H9 (cell line): ENCODE results near the gene TMEM165. TPM values are rescaled to one million over a fixed set of nuclear protein-coding genes. Genes with fewer than 3 reads are reported as not detected.

ENCODE experiments used
- DNase-seq: peaks from one replicate; pipeline ENCODE4 v3.0.0-alpha.2; 2017
- H2AFZ ChIP-seq: one replicate; pipeline ENCODE4 v1.6.1; 2013; ENCODE audit warnings: mild to moderate bottlenecking, low read length, control low read depth, moderate library complexity
- H2AK5ac ChIP-seq: 2 replicates; pipeline ENCODE4 v1.6.1; 2013; ENCODE audit warnings: low read length, control low read depth, mixed read lengths; ENCODE audit not compliant: insufficient read length
- H2BK120ac ChIP-seq: one replicate; pipeline ENCODE4 v1.6.1; 2013; ENCODE audit warnings: low read depth, mild to moderate bottlenecking, low read length, control low read depth, inconsistent platforms; ENCODE audit not compliant: poor library complexity, severe bottlenecking
- H2BK12ac ChIP-seq: 2 replicates; pipeline ENCODE4 v1.6.1; 2013; ENCODE audit warnings: low read length, control low read depth, mixed read lengths, low read depth; ENCODE audit not compliant: insufficient read length
- H2BK15ac ChIP-seq: 2 replicates; pipeline ENCODE4 v1.6.1; 2013; ENCODE audit warnings: low read depth, low read length, control low read depth
- H2BK20ac ChIP-seq: one replicate; pipeline ENCODE4 v1.6.1; 2013; ENCODE audit warnings: low read depth, mild to moderate bottlenecking, low read length, control low read depth, inconsistent platforms; ENCODE audit not compliant: poor library complexity, severe bottlenecking
- H2BK5ac ChIP-seq: 2 replicates; pipeline ENCODE4 v1.6.1; 2013; ENCODE audit warnings: low read length, control low read depth, mixed read lengths; ENCODE audit not compliant: insufficient read length
- H3K14ac ChIP-seq: 2 replicates; pipeline ENCODE4 v1.6.1; 2013; ENCODE audit warnings: low read length, control low read depth; ENCODE audit not compliant: insufficient read depth
- H3K18ac ChIP-seq: 2 replicates; pipeline ENCODE4 v1.6.1; 2013; ENCODE audit warnings: low read depth, mild to moderate bottlenecking, mixed read lengths, low read length, control low read depth; ENCODE audit not compliant: insufficient read length
- H3K23ac ChIP-seq: 2 replicates; pipeline ENCODE4 v1.6.1; 2013; ENCODE audit warnings: low read length, control low read depth, mixed read lengths, low read depth; ENCODE audit not compliant: insufficient read length
- H3K23me2 ChIP-seq: 2 replicates; pipeline ENCODE4 v1.6.1; 2013; ENCODE audit warnings: low read depth, mild to moderate bottlenecking, mixed read lengths, low read length, control low read depth; ENCODE audit not compliant: insufficient read length, poor library complexity, severe bottlenecking
- H3K27ac ChIP-seq: 2 replicates; pipeline ENCODE4 v1.5.1; 2013; ENCODE audit warnings: low read length, control low read depth, mixed read lengths, low read depth; ENCODE audit not compliant: insufficient read length
- H3K27me3 ChIP-seq: 2 replicates; pipeline ENCODE4 v1.6.1; 2013; ENCODE audit warnings: low read length, control low read depth, inconsistent platforms; ENCODE audit not compliant: insufficient read depth
- H3K4ac ChIP-seq: 2 replicates; pipeline ENCODE4 v1.6.1; 2013; ENCODE audit warnings: low read depth, mild to moderate bottlenecking, control low read depth, inconsistent platforms, low read length, moderate library complexity
- H3K4me1 ChIP-seq: 2 replicates; pipeline ENCODE4 v1.6.1; 2013; ENCODE audit warnings: low read length, control low read depth, inconsistent platforms; ENCODE audit not compliant: insufficient read depth
- H3K4me2 ChIP-seq: 2 replicates; pipeline ENCODE4 v1.6.1; 2013; ENCODE audit warnings: low read length, control low read depth, mixed read lengths; ENCODE audit not compliant: insufficient read length, insufficient read depth
- H3K56ac ChIP-seq: 2 replicates; pipeline ENCODE4 v1.6.1; 2013; ENCODE audit warnings: low read depth, mild to moderate bottlenecking, mixed read lengths, low read length, control low read depth; ENCODE audit not compliant: insufficient read length
- H3K79me1 ChIP-seq: 2 replicates; pipeline ENCODE4 v1.6.1; 2013; ENCODE audit warnings: low read depth, mild to moderate bottlenecking, moderate library complexity, low read length, control low read depth, inconsistent platforms; ENCODE audit not compliant: insufficient read depth, poor library complexity, severe bottlenecking
- H3K79me2 ChIP-seq: 2 replicates; pipeline ENCODE4 v1.6.1; 2013; ENCODE audit warnings: low read length, control low read depth, inconsistent platforms; ENCODE audit not compliant: insufficient read depth
- H3K9ac ChIP-seq: 2 replicates; pipeline ENCODE4 v1.6.1; 2013; ENCODE audit warnings: low read length, control low read depth, mixed read lengths; ENCODE audit not compliant: insufficient read length; ENCODE audit errors: extremely low read depth
- H3K9me3 ChIP-seq: one replicate; pipeline ENCODE4 v1.6.1; 2013; ENCODE audit warnings: low read depth, low read length, inconsistent platforms; ENCODE audit not compliant: control insufficient read depth
- H3T11ph ChIP-seq: one replicate; pipeline ENCODE4 v1.6.1; 2013; ENCODE audit warnings: mild to moderate bottlenecking, low read length, control low read depth, inconsistent platforms
- H4K20me1 ChIP-seq: one replicate; pipeline ENCODE4 v1.6.1; 2013; ENCODE audit not compliant: control insufficient read depth, insufficient read length, insufficient read depth
- H4K5ac ChIP-seq: 2 replicates; pipeline ENCODE4 v1.6.1; 2013; ENCODE audit warnings: low read depth, mild to moderate bottlenecking, mixed read lengths, low read length, control low read depth; ENCODE audit not compliant: insufficient read length
- H4K8ac ChIP-seq: replicated peaks from 2 replicates; pipeline ENCODE4 v1.6.1; 2013; ENCODE audit warnings: low read length, control low read depth, mixed read lengths, low read depth; ENCODE audit not compliant: insufficient read length
- H4K91ac ChIP-seq: 2 replicates; pipeline ENCODE4 v1.6.1; 2013; ENCODE audit warnings: low read depth, mild to moderate bottlenecking, moderate library complexity, mixed read lengths, low read length, control low read depth; ENCODE audit not compliant: insufficient read length
- H3K27ac Mint-ChIP-seq, 3 experiments: 2 replicates in 2 of 3; 3 replicates in 1 of 3; pipeline ENCODE4 v1.8.0; 2020 to 2021; ENCODE audit warnings: mixed read lengths in 3 of 3, mild to moderate bottlenecking in 1 of 3, moderate library complexity in 1 of 3
- H3K27me3 Mint-ChIP-seq: 2 replicates; pipeline ENCODE4 v1.8.0; 2021; ENCODE audit warnings: low read depth, mild to moderate bottlenecking, moderate library complexity, mixed read lengths
- H3K36me3 Mint-ChIP-seq, 3 experiments: 2 replicates in 2 of 3; 3 replicates in 1 of 3; pipeline ENCODE4 v1.8.0; 2020 to 2021; ENCODE audit warnings: low read depth in 3 of 3, mixed read lengths in 3 of 3; ENCODE audit not compliant: insufficient read depth in 1 of 3
- H3K4me1 Mint-ChIP-seq, 2 experiments: 2 replicates each; pipeline ENCODE4 v1.8.0; 2020; ENCODE audit warnings: mixed read lengths in 2 of 2
- H3K4me3 Mint-ChIP-seq, 2 experiments: 2 replicates in 1 of 2; 3 replicates in 1 of 2; pipeline ENCODE4 v1.8.0; 2020 to 2021; ENCODE audit warnings: mild to moderate bottlenecking in 2 of 2, mixed read lengths in 2 of 2, moderate library complexity in 1 of 2
- H3K9me3 Mint-ChIP-seq, 2 experiments: 2 replicates in 1 of 2; 3 replicates in 1 of 2; pipeline ENCODE4 v1.8.0; 2020; ENCODE audit warnings: mild to moderate bottlenecking in 2 of 2, mixed read lengths in 2 of 2, moderate library complexity in 1 of 2
- CTCF ChIP-seq: fragments of 200-600 bp; sonication (generic); conservative IDR thresholded peaks from 3 replicates; pipeline ENCODE4 v1.8.0; 2021; ENCODE audit warnings: antibody characterized with exemption, mild to moderate bottlenecking
- WGBS: extraction: QIAGEN DNeasy Blood & Tissue Kit; methylation state at CpG from one replicate; pipeline ENCODE4 v1.1.7; 2013; ENCODE audit warnings: missing lambda C conversion rate, low lambda C conversion rate, mixed read lengths; ENCODE audit not compliant: insufficient read length; ENCODE audit errors: extremely low coverage; 5-methylcytosine and 5-hydroxymethylcytosine counted together
- total RNA-seq: library from RNA; stranded (reverse); gene quantifications from 2 replicates; pipeline ENCODE4 v1.2.1, GENCODE V29; 2021

TMEM165 gene
- total RNA-seq, 1 experiment from 2014 or later, result 87.2 TPM

- Mint-ChIP-seq H3K27ac (0 out of 7 replicates have a peak overlapping the region, but pooled peaks of 1 of the 3 experiments have one; percentile 48), H3K27me3 (no peaks in the 10 kb centered on the region), H3K36me3 (peaks cover 29 to 46% (median 45%) of the 10 kb centered on the region in 3 experiments)
Measured at GRCh38 chr4:55407764-55408163, 12.0 kb downstream of the TMEM165 start.

More at GRCh38 chr4:55407764-55408163, 12.0 kb downstream of the TMEM165 start:
- H3K4me2 ChIP-seq, result no peak overlapping the region
- Mint-ChIP-seq H3K4me1 (peaks cover 13 to 19% of the 10 kb centered on the region in 2 experiments), H3K9me3 (no peaks in the 10 kb centered on the region), H3K4me3 (no peak overlapping the region)
- H3K18ac ChIP-seq, result no peak overlapping the region
- H3K27me3 ChIP-seq, result no peaks in the 10 kb centered on the region
- no CpG with 5 or more reads among the region's 3 CpGs for WGBS
- no peaks in the 10 kb centered on the region for H4K20me1 ChIP-seq
- H4K8ac ChIP-seq, result no peak overlapping the region
- H4K91ac ChIP-seq, result no peak overlapping the region
- peaks cover 37% of the 10 kb centered on the region; the same call in 1 of the 2 replicates for H3K79me2 ChIP-seq
- H3K79me1 ChIP-seq, result no peaks in the 10 kb centered on the region
- H2BK15ac ChIP-seq, result no peak overlapping the region
- no peak overlapping the region for H2BK20ac ChIP-seq
- no peak overlapping the region for H2BK5ac ChIP-seq
- no peak overlapping the region for H3T11ph ChIP-seq
- no peak overlapping the region for H3K14ac ChIP-seq
- no peak overlapping the region for H2AFZ ChIP-seq
- H3K23me2 ChIP-seq, result no peaks in the 10 kb centered on the region
- no peak overlapping the region for H3K9ac ChIP-seq
- H2BK12ac ChIP-seq, result no peak overlapping the region
- no peak overlapping the region for H4K5ac ChIP-seq
- 0 out of 2 replicates have a peak, but pooled peaks cover 2% of the 10 kb centered on the region for H3K4me1 ChIP-seq
- no peak overlapping the region for H3K23ac ChIP-seq
- no peak overlapping the region for H3K27ac ChIP-seq
- DNase-seq, result no peak
- no peak overlapping the region for H3K4ac ChIP-seq
- no peak overlapping the region for H2BK120ac ChIP-seq
- no peak for TF ChIP-seq CTCF
- no peaks in the 10 kb centered on the region for H3K9me3 ChIP-seq
- no peak overlapping the region for H2AK5ac ChIP-seq
- no peak overlapping the region for H3K56ac ChIP-seq
